Frontal cortex (tissue), 4 donors: Measurements from ENCODE around the gene MELTF. TPM values are rescaled to one million over a fixed set of nuclear protein-coding genes. Genes with fewer than 3 reads are reported as not detected.

Experiments used
- DNase-seq, 2 donors: peaks; one replicate each; pipeline ENCODE4 v3.0.0; 2012; ENCODE audit warnings: low spot score in 2 of 2
- FAIRE-seq: peaks from 2 replicates; lab custom pipeline; 2012; peaks lifted over from hg19 to GRCh38; lab: Jason Lieb, UNC
- total RNA-seq: library from RNA; depleted of rRNA; stranded (reverse); fragments of >200 nt; gene quantifications from one replicate; pipeline ENCODE4 v1.2.3, GENCODE V29; 2014
- donor health status: control.
- donor health status: control.
- donor health status: control.

MELTF gene
- total RNA-seq, 1 donor from 2014 or later: 1.2 TPM

GRCh38 chr3:197027896-197028727 lies 1.5 kb downstream of the MELTF start:
- FAIRE-seq: no peak

GRCh38 chr3:197027151-197027895 lies 2.3 kb downstream of the MELTF start:
- FAIRE-seq (no peak), DNase-seq (peak; percentile 19 to 24)

More at GRCh38 chr3:197027896-197028727, 1.5 kb downstream of the MELTF start:
- DNase-seq: peak in 1 of 2 donors; percentile 39

GRCh38 chr3:197026481-197026866 lies 3.1 kb downstream of the MELTF start:
- FAIRE-seq (no peak), DNase-seq (peak; percentile 8 to 19)

GRCh38 chr3:197025736-197026480 lies 3.7 kb downstream of the MELTF start:
- FAIRE-seq: no peak

GRCh38 chr3:197024881-197025735 lies 4.5 kb downstream of the MELTF start:
- FAIRE-seq: no peak
- peak; percentile 9 to 12 for DNase-seq

More at GRCh38 chr3:197025736-197026480, 3.7 kb downstream of the MELTF start:
- peak; percentile 4 to 19 for DNase-seq

DNA sequence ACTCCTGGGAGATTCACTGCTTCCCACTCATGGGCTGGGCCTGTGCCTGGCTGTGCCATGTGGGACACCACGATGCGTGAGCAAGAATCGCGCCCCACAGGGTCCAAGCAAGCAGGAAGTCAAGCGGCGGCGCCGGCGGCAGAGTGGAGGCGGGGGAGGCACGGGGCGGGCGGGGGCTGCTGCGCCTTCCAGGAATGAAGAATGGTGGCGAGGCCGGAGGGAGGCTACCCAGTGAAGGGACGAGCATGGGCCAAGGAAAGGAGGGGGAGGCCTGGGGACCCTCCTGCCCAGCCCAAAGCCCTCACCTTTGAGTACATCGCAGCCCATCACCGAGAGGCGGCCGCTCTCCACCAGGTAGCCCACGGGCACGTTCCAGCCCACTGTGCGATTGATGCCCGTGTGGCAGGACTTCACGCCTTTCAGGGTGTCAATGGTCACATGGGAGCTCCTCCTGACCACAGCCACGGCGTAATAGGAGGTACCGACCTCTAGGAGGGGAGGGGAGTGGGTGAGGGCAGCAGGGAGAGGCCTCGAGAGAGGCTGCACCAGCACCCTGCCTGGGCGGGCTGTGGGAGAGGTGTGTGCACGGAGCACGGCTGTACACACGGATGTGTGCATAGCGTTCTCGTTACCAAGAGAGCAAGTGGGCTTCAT lies 5.5 kb downstream of the MELTF start:
- FAIRE-seq (no peak), DNase-seq (peak; percentile 10 to 21)

- DNase-seq: peak in 1 of 2 donors; percentile 41
- FAIRE-seq: no peak
Observed at GRCh38 chr3:197023241-197023997, 6.2 kb downstream of the MELTF start.

- FAIRE-seq (no peak), DNase-seq (peak; percentile 10 to 14)
Observed at GRCh38 chr3:197022405-197023231, 7.0 kb downstream of the MELTF start.

DNA sequence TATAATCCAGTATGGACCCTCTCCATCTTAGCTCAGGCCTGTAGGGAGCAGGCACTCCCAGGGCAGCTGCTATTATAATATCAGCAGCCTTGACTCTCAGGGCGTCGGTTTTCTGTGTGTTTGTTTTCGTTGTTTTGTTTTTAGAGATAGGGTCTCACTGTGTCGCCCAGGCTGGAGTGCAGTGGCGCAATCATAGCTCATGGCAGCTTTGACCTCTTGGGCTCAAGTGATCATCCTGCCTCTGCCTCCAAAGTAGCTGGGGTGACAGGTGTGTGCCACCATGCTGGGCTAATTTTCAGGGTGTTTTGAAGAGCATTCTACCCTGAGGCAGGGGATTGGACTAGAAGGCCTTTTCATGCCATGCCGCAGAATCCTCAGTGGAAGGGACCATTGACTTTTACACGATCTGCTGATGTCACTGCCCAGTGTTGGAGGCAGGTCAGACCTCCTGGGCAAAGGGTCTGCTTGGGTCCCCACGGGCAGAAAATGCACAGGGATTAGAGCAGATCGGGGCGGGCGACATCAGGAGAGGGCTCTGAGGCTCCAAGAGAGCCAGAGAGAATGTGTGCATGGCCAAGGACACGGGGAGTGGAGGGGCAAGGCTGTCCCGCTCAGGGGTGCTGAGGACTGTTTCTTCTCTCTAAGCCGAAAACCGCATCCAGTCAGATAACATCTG lies 7.8 kb downstream of the MELTF start:
- FAIRE-seq (no peak), DNase-seq (no peak)

DNA sequence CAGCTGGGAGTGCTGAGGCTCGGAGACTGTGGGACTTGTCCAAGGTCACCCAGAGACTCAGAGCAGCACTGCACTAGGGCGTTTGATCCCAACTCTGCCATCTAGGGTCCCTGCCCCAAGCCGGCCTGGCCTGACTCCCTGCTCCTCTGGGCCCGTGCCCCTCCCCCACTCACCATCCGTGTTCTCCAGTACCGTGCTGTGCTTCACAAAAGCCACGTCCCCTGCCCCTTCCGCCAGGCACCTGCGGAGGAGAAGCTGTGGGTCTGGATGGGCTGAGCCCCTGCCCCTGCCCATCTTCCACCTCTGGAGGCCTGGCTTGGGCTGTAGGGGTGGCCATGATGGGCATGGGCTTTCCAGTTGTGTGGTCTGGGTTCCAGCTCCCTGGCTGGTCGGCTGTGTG lies 8.4 kb downstream of the MELTF start:
- DNase-seq (no peak), FAIRE-seq (no peak)

DNA sequence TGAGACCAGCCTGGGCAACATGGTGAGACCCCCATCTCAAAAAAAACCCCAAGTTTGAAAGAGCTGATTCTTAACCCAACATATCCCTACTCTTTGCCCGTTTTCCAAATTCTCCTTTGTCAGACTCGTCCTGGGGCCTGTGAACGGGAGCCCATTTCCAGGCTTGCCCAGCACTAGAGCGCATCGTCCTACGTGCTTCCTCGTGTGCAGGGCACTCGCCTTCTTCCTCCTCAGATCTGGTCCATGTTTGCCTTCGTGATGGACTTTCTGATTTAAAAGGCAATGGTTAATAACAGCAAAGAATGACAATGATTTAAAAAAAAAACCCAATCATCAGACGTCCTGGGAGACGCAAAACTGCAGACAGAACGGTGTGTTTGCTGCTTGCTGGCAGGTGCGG lies 10.1 kb downstream of the MELTF start:
- FAIRE-seq (no peak), DNase-seq (no peak)

- FAIRE-seq (no peak), DNase-seq (no peak)
Observed at GRCh38 chr3:197019021-197019420, 10.6 kb downstream of the MELTF start.

- DNase-seq (no peak), FAIRE-seq (no peak)
Observed at GRCh38 chr3:197017003-197017402, 12.6 kb downstream of the MELTF start.

DNA sequence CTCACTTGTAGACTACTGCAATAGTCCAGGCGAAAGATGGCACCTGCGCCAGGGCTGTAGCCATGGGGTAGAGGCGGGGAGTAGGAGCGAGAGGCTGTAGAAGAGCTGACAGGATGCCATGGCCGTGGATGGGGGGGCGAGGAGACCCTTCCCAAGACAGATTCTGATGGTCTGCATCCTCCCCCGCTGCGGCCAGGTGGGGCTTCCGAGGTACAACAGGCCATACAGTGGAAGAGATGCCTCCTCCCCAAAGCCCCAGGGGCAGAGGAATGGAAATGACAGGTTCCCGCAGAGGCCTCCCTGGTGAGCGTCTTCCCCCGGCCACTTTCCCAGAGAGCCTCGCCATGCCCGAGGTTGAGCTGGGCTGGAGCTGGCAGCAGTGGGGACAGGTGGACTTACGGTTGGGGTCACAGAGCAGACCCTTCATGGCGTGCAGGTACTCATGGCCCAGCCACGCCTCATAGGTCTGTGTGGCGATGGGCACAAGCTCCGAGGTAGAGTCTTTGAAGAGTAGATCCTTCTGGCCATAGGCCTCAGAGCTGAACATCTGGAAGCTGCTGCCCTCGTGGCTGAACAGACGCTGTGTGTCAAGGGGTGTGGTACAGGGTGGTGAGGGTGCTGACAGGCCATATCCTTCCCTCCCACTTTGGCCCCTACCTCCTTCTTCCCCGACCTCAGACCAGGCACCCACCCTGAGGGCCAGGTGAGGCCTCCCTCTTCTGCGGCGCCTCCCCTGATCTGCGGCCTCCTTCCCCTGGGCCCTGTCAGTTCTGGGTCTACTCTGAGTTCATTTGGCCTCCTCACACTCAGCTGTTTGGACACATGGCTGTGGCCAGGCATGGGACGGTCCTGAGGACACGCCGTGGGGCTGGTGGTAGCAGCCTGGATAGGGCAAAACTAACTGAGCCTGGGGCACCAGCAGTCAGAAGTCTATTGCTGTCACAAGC lies 13.6 kb downstream of the MELTF start:
- FAIRE-seq (no peak), DNase-seq (no peak)

- DNase-seq: no peak
- FAIRE-seq: no peak
Observed at GRCh38 chr3:197014942-197015575, 14.6 kb downstream of the MELTF start.
